BE2C (cell line): ENCODE measurements around the gene CUEDC1.
A peak's percentile ranks its signal among the peaks of the same experiment; 100 is the strongest.

ENCODE experiments used
- DNase-seq: peaks from one replicate; pipeline ENCODE4 v3.0.0-alpha.2; 2020
- H3K27me3 ChIP-seq: fragments of 250-450 bp; sonication (Bioruptor Pico); 2 replicates; pipeline ENCODE4 v1.5.1; 2020; ENCODE audit warnings: mild to moderate bottlenecking
- H3K36me3 ChIP-seq: fragments of 250-450 bp; sonication (Bioruptor Pico); 2 replicates; pipeline ENCODE4 v1.5.1; 2020; ENCODE audit warnings: mild to moderate bottlenecking
- H3K4me1 ChIP-seq: fragments of 250-450 bp; sonication (Bioruptor Pico); 2 replicates; pipeline ENCODE4 v1.5.1; 2020
- H3K4me3 ChIP-seq: 2 replicates; pipeline ENCODE4 v1.5.1; 2011; ENCODE audit warnings: low read depth, low read length
- H3K9me3 ChIP-seq: fragments of 250-450 bp; sonication (Bioruptor Pico); 2 replicates; pipeline ENCODE4 v1.5.1; 2020
- CTCF ChIP-seq: IDR thresholded peaks from 2 replicates; pipeline ENCODE4 v1.5.1; 2012; ENCODE audit warnings: mild to moderate bottlenecking, low read depth, low read length

CUEDC1 gene

DNA sequence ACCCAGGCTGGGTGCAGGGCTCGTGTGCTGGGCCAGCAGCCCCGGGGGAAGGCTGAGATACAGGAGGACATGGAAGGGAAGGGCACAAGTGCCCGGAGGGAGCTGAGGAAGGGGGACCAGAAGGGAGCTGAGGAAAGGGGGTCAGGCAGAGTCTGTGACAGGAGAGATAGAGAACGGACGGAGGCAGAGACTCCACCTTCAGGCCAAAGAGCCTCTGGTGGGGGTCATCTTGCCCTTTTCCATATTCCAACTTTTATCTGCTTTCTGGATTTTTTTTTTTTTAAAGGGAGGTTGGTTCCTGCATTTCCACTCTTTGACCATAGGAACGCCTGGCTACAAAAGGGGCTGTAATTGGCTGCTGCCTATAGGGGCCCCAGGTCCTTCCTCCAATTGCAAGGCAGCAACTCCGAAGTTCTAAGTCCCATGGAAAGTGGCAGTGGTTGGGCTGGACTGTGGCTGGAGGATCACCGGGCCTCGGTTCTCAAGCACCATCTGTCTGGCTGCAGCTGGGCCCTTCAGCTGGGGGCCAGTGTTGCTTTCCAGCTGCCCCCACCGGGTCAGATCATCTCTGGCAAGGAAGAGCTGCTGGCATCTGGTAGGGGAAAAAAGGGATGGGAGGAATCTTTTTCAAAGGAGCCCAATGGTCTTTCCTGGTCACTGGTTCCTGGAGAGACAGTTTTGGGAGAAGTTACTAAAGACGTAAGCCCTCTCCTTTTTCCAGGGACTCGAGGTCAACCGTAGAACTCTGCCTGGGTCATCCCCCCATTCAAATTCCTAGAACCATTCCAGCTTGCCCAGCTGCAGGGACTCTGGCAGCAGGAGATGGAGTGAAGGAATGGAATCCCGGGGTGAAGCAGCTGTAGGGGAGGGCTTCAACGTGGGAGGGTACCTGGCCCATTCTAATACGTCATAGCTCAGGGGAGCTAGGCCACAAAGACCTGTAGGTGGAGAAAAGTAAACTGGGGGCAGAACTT is 92.2 kb downstream of the CUEDC1 start:
- Histone ChIP-seq H3K36me3 (no peaks in the 10 kb centered on the region), H3K9me3 (no peaks in the 10 kb centered on the region), H3K27me3 (peaks cover 14% of the 10 kb centered on the region), H3K4me1 (peaks cover 22% of the 10 kb centered on the region), H3K4me3 (no peak overlapping the region)
- TF ChIP-seq CTCF: no peak
- no peak for DNase-seq

- peak overlapping the region; percentile 43 for H3K4me3 ChIP-seq
- TF ChIP-seq CTCF: no peak
- H3K9me3 ChIP-seq: no peaks in the 10 kb centered on the region
- no peak for DNase-seq
- H3K27me3 ChIP-seq: peaks cover 14% of the 10 kb centered on the region
- H3K36me3 ChIP-seq: no peaks in the 10 kb centered on the region
- H3K4me1 ChIP-seq: peaks cover 19% of the 10 kb centered on the region
These were observed 93.2 kb downstream of the CUEDC1 start for GRCh38 chr17:57861790-57862693.

GRCh38 chr17:57861000-57861789 is 94.0 kb downstream of the CUEDC1 start:
- DNase-seq: no peak

GRCh38 chr17:57860414-57860999 is 94.7 kb downstream of the CUEDC1 start:
- no peaks in the 10 kb centered on the region for H3K9me3 ChIP-seq
- peaks cover 19% of the 10 kb centered on the region for H3K4me1 ChIP-seq
- peaks cover 14% of the 10 kb centered on the region for H3K27me3 ChIP-seq
- H3K4me3 ChIP-seq: peak overlapping the region; percentile 43; the same call in 1 of the 2 replicates
- no peak for TF ChIP-seq CTCF
- no peaks in the 10 kb centered on the region for H3K36me3 ChIP-seq
- DNase-seq: no peak

More at GRCh38 chr17:57861000-57861789, 94.0 kb downstream of the CUEDC1 start:
- Histone ChIP-seq H3K4me1 (peaks cover 19% of the 10 kb centered on the region), H3K36me3 (no peaks in the 10 kb centered on the region), H3K9me3 (no peaks in the 10 kb centered on the region), H3K4me3 (peak overlapping the region; percentile 43), H3K27me3 (peaks cover 14% of the 10 kb centered on the region)
- TF ChIP-seq CTCF: no peak

- Histone ChIP-seq H3K27me3 (peaks cover 14% of the 10 kb centered on the region), H3K9me3 (no peaks in the 10 kb centered on the region), H3K36me3 (no peaks in the 10 kb centered on the region), H3K4me3 (no peak overlapping the region), H3K4me1 (peaks cover 19% of the 10 kb centered on the region)
- TF ChIP-seq CTCF: no peak
- DNase-seq: no peak
These were observed 95.4 kb downstream of the CUEDC1 start for GRCh38 chr17:57859601-57860413.
